PC-9 (cell line): ENCODE measurements around the gene CLSTN1.
"Not testable (repeated sequence)": the region's sequence is repeated elsewhere in the genome, so short reads cannot be mapped to it uniquely, and the experiment has no call there.

ENCODE experiments used
- EZH2 ChIP-seq: fragments of 200-600 bp; sonication (generic); IDR thresholded peaks from 2 replicates; pipeline ENCODE4 v1.8.0; 2017; ENCODE audit warnings: antibody characterized with exemption, low read depth
- TF ChIP-seq, protein P1 (sequence below): fragments of 200-600 bp; sonication (generic); conservative IDR thresholded peaks from 2 replicates; pipeline ENCODE4 v1.6.1; 2017; ENCODE audit warnings: mixed run types, antibody characterized with exemption, mild to moderate bottlenecking, moderate library complexity

DNA sequence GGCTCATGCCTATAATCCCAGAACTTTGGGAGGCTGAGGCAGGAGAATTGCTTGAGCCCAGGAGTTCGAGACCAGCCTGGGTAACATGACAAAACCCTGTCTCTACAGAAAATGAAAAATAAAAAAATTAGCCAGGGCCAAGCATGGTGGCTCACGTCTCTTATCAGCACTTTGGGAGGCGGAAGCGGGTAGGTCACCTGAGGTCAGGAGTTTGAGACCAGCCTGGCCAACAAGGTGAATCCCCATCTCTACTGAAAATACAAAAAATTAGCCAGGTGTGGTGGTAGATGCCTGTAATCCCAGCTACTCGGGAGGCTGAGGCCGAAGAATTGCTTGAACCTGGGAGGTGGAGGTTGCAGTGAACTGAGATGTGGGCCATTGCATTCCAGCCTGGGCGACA, 111.0 kb downstream of the CLSTN1 start:
- TF ChIP-seq, protein P1, sequence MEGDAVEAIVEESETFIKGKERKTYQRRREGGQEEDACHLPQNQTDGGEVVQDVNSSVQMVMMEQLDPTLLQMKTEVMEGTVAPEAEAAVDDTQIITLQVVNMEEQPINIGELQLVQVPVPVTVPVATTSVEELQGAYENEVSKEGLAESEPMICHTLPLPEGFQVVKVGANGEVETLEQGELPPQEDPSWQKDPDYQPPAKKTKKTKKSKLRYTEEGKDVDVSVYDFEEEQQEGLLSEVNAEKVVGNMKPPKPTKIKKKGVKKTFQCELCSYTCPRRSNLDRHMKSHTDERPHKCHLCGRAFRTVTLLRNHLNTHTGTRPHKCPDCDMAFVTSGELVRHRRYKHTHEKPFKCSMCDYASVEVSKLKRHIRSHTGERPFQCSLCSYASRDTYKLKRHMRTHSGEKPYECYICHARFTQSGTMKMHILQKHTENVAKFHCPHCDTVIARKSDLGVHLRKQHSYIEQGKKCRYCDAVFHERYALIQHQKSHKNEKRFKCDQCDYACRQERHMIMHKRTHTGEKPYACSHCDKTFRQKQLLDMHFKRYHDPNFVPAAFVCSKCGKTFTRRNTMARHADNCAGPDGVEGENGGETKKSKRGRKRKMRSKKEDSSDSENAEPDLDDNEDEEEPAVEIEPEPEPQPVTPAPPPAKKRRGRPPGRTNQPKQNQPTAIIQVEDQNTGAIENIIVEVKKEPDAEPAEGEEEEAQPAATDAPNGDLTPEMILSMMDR = not testable (repeated sequence)
- not testable (repeated sequence) for TF ChIP-seq EZH2
